Measurements from ENCODE around the gene PEX26.
"Not testable (repeated sequence)": the region's sequence is repeated elsewhere in the genome, so short reads cannot be mapped to it uniquely, and the experiment has no call there.

The PEX26 gene

GRCh38 chr22:18077639-18078328, at the start of gene PEX26:
TSS of gene PEX26 (plus strand) at chr22:18077990. CDS start at chr22:18078377, 387 bp downstream.
- Histone ChIP-seq H3K9ac (ENCODE audit: low read depth, low read length) (peak within 1 kb of the TSS; percentile 96), H3K9me3 (ENCODE audit: insufficient read depth, low read depth, low read length) (no peaks in the 10 kb centered on the region), H3K27me3 (ENCODE audit: insufficient read depth, low read length) (no peaks in the 10 kb centered on the region), H3K4me3 (ENCODE audit: low read length) (peak within 1 kb of the TSS; percentile 97), H3K4me1 (ENCODE audit: insufficient read depth, low read length) (peaks cover 3% of the 10 kb centered on the region; the same call in 1 of the 2 replicates), H3K36me3 (ENCODE audit: insufficient read depth, low read depth, low read length) (peaks cover 37% of the 10 kb centered on the region), H3K27ac (ENCODE audit: low read length) (peak within 1 kb of the TSS; percentile 40)

- no peak overlapping the region for H3K4me3 ChIP-seq (ENCODE audit: low read length)
- H3K9ac ChIP-seq (ENCODE audit: low read depth, low read length), result no peak overlapping the region
- H3K27ac ChIP-seq (ENCODE audit: low read length), result no peak overlapping the region
- no peaks in the 10 kb centered on the region for H3K9me3 ChIP-seq (ENCODE audit: insufficient read depth, low read depth, low read length)
- no peaks in the 10 kb centered on the region for H3K36me3 ChIP-seq (ENCODE audit: insufficient read depth, low read depth, low read length)
- H3K4me1 ChIP-seq (ENCODE audit: insufficient read depth, low read length), result no peaks in the 10 kb centered on the region
- peaks cover 55% of the 10 kb centered on the region for H3K27me3 ChIP-seq (ENCODE audit: insufficient read depth, low read length)
These were observed 48.8 kb upstream of the PEX26 start for GRCh38 chr22:18028817-18029527.

- Histone ChIP-seq H3K4me1 (ENCODE audit: insufficient read depth, low read length) (no peaks in the 10 kb centered on the region), H3K9me3 (ENCODE audit: insufficient read depth, low read depth, low read length) (no peaks in the 10 kb centered on the region), H3K9ac (ENCODE audit: low read depth, low read length) (no peak overlapping the region), H3K27me3 (ENCODE audit: insufficient read depth, low read length) (peaks cover 47% of the 10 kb centered on the region), H3K27ac (ENCODE audit: low read length) (no peak overlapping the region), H3K36me3 (ENCODE audit: insufficient read depth, low read depth, low read length) (no peaks in the 10 kb centered on the region), H3K4me3 (ENCODE audit: low read length) (no peak overlapping the region)
These were observed 48.0 kb upstream of the PEX26 start for GRCh38 chr22:18029686-18030267.

GRCh38 chr22:18031695-18032454, 45.9 kb upstream of the PEX26 start:
- Histone ChIP-seq H3K9me3 (ENCODE audit: insufficient read depth, low read depth, low read length) (no peaks in the 10 kb centered on the region), H3K36me3 (ENCODE audit: insufficient read depth, low read depth, low read length) (no peaks in the 10 kb centered on the region), H3K9ac (ENCODE audit: low read depth, low read length) (no peak overlapping the region), H3K27ac (ENCODE audit: low read length) (no peak overlapping the region), H3K4me1 (ENCODE audit: insufficient read depth, low read length) (no peaks in the 10 kb centered on the region), H3K27me3 (ENCODE audit: insufficient read depth, low read length) (peaks cover 26% of the 10 kb centered on the region), H3K4me3 (ENCODE audit: low read length) (no peak overlapping the region)

- H3K27me3 ChIP-seq (ENCODE audit: insufficient read depth, low read length), result peaks cover 20% of the 10 kb centered on the region
- no peaks in the 10 kb centered on the region for H3K4me1 ChIP-seq (ENCODE audit: insufficient read depth, low read length)
- no peak overlapping the region for H3K4me3 ChIP-seq (ENCODE audit: low read length)
These were observed 45.2 kb upstream of the PEX26 start for GRCh38 chr22:18032455-18033101.

GRCh38 chr22:18033204-18033998, 44.4 kb upstream of the PEX26 start:
- H3K27me3 ChIP-seq (ENCODE audit: insufficient read depth, low read length), result peaks cover 13% of the 10 kb centered on the region; the same call in 1 of the 2 replicates
- H3K36me3 ChIP-seq (ENCODE audit: insufficient read depth, low read depth, low read length), result no peaks in the 10 kb centered on the region
- no peaks in the 10 kb centered on the region for H3K9me3 ChIP-seq (ENCODE audit: insufficient read depth, low read depth, low read length)
- H3K9ac ChIP-seq (ENCODE audit: low read depth, low read length), result no peak overlapping the region
- no peaks in the 10 kb centered on the region for H3K4me1 ChIP-seq (ENCODE audit: insufficient read depth, low read length)
- H3K27ac ChIP-seq (ENCODE audit: low read length), result no peak overlapping the region
- H3K4me3 ChIP-seq (ENCODE audit: low read length), result no peak overlapping the region

More at GRCh38 chr22:18032455-18033101, 45.2 kb upstream of the PEX26 start:
- H3K9me3 ChIP-seq (ENCODE audit: insufficient read depth, low read depth, low read length), result no peaks in the 10 kb centered on the region
- no peak overlapping the region for H3K27ac ChIP-seq (ENCODE audit: low read length)
- no peaks in the 10 kb centered on the region for H3K36me3 ChIP-seq (ENCODE audit: insufficient read depth, low read depth, low read length)
- no peak overlapping the region for H3K9ac ChIP-seq (ENCODE audit: low read depth, low read length)

GRCh38 chr22:18034076-18034475, 43.7 kb upstream of the PEX26 start:
- Histone ChIP-seq H3K36me3 (ENCODE audit: insufficient read depth, low read depth, low read length) (no peaks in the 10 kb centered on the region), H3K9me3 (ENCODE audit: insufficient read depth, low read depth, low read length) (no peaks in the 10 kb centered on the region), H3K4me3 (ENCODE audit: low read length) (no peak overlapping the region), H3K27me3 (ENCODE audit: insufficient read depth, low read length) (peaks cover 7% of the 10 kb centered on the region; the same call in 1 of the 2 replicates), H3K4me1 (ENCODE audit: insufficient read depth, low read length) (no peaks in the 10 kb centered on the region), H3K27ac (ENCODE audit: low read length) (no peak overlapping the region), H3K9ac (ENCODE audit: low read depth, low read length) (no peak overlapping the region)

- Histone ChIP-seq H3K27ac (ENCODE audit: low read length) (no peak overlapping the region), H3K4me1 (ENCODE audit: insufficient read depth, low read length) (no peaks in the 10 kb centered on the region), H3K36me3 (ENCODE audit: insufficient read depth, low read depth, low read length) (no peaks in the 10 kb centered on the region), H3K27me3 (ENCODE audit: insufficient read depth, low read length) (no peaks in the 10 kb centered on the region), H3K4me3 (ENCODE audit: low read length) (no peak overlapping the region), H3K9me3 (ENCODE audit: insufficient read depth, low read depth, low read length) (no peaks in the 10 kb centered on the region), H3K9ac (ENCODE audit: low read depth, low read length) (no peak overlapping the region)
These were observed 42.0 kb upstream of the PEX26 start for GRCh38 chr22:18035751-18036150.

- not testable (repeated sequence) for H3K4me3 ChIP-seq (ENCODE audit: low read length); H3K9ac ChIP-seq (ENCODE audit: low read depth, low read length); H3K27ac ChIP-seq (ENCODE audit: low read length); H3K4me1 ChIP-seq (ENCODE audit: insufficient read depth, low read length); H3K9me3 ChIP-seq (ENCODE audit: insufficient read depth, low read depth, low read length); H3K36me3 ChIP-seq (ENCODE audit: insufficient read depth, low read depth, low read length); H3K27me3 ChIP-seq (ENCODE audit: insufficient read depth, low read length)
These were observed 36.9 kb upstream of the PEX26 start for GRCh38 chr22:18040898-18041297.

GRCh38 chr22:18042685-18043084, 35.1 kb upstream of the PEX26 start:
- H3K4me3 ChIP-seq (ENCODE audit: low read length), result no peak overlapping the region
- no peak overlapping the region for H3K9ac ChIP-seq (ENCODE audit: low read depth, low read length)
- no peaks in the 10 kb centered on the region for H3K36me3 ChIP-seq (ENCODE audit: insufficient read depth, low read depth, low read length)
- peaks cover 5% of the 10 kb centered on the region; the same call in 1 of the 2 replicates for H3K9me3 ChIP-seq (ENCODE audit: insufficient read depth, low read depth, low read length)
- no peaks in the 10 kb centered on the region for H3K27me3 ChIP-seq (ENCODE audit: insufficient read depth, low read length)
- H3K27ac ChIP-seq (ENCODE audit: low read length), result no peak overlapping the region
- no peaks in the 10 kb centered on the region for H3K4me1 ChIP-seq (ENCODE audit: insufficient read depth, low read length)
